ENCODE results near the gene IL20RA. TPM values are rescaled to one million over a fixed set of nuclear protein-coding genes. Genes with fewer than 3 reads are reported as not detected.

IL20RA gene
- total and polyA plus RNA-seq, 2 experiments from 2014 or later, result 2.6 to 3.5 TPM

DNA sequence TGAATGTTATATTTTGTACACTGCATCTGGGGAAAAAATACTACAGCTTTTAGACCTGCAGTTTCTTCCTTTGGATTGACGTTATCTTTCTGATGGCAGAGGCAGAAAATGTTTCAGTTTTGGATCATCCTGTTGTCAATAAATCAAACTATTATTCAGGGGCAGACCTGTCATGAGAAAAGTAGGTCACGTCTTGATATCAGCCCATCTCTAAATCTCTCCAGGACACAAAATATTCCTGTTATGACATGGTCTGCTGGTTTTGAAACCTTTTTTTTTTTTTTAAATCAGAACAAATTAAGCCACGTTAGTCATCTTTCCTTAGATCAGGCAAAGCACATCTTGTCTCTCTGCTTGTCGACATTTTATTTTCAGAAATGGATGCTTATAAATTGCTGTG, 24.0 kb downstream of the IL20RA start:
- no peak overlapping the region for H3K4me3 Mint-ChIP-seq
- no peak overlapping the region for H3K27ac Mint-ChIP-seq
- Histone ChIP-seq H2AFZ (no peak overlapping the region), H3K27ac (ENCODE audit: low read depth) (no peak overlapping the region), H3F3A (replicated peaks; ENCODE audit: low read depth) (no peaks in the 10 kb centered on the region), H3K79me2 (replicated peaks; ENCODE audit: insufficient read depth) (no peaks in the 10 kb centered on the region), H3K4me3 (no peak overlapping the region), H4K20me1 (replicated peaks; ENCODE audit: insufficient read depth) (no peaks in the 10 kb centered on the region), H3K36me3 (ENCODE audit: insufficient read depth) (no peaks in the 10 kb centered on the region), H3K4me1 (ENCODE audit: insufficient read depth) (no peaks in the 10 kb centered on the region), H3K9me2 (ENCODE audit: insufficient read depth) (peaks cover 8% of the 10 kb centered on the region; the same call in 1 of the 2 replicates), H3K27me3 (ENCODE audit: insufficient read depth) (no peaks in the 10 kb centered on the region), H3K4me2 (no peak overlapping the region)
- H3K27me3 Mint-ChIP-seq (ENCODE audit: insufficient read depth, low read depth, poor library complexity), result no peaks in the 10 kb centered on the region
- TF ChIP-seq CREB1 (CRISPR knock-in tag; IDR thresholded peaks at IDR 0.05; ENCODE audit: low read depth), result no peak
- no peak for TF ChIP-seq POLR2AphosphoS5 (IDR thresholded peaks at IDR 0.05; ENCODE audit: low read depth)
- no peak for TF ChIP-seq JUNB (IDR thresholded peaks at IDR 0.05; ENCODE audit: unreplicated experiment)
- no peak for TF ChIP-seq ZNF331 (CRISPR knock-in tag; IDR thresholded peaks at IDR 0.05; ENCODE audit: low read depth)
- no peak for TF ChIP-seq EZH2phosphoT487 (IDR thresholded peaks at IDR 0.05; ENCODE audit: unreplicated experiment)
- TF ChIP-seq NANOG (IDR thresholded peaks at IDR 0.05; ENCODE audit: borderline replicate concordance), result no peak
- no peak for TF ChIP-seq ZNF114 (CRISPR knock-in tag; IDR thresholded peaks at IDR 0.05)
- TF ChIP-seq, protein P1, sequence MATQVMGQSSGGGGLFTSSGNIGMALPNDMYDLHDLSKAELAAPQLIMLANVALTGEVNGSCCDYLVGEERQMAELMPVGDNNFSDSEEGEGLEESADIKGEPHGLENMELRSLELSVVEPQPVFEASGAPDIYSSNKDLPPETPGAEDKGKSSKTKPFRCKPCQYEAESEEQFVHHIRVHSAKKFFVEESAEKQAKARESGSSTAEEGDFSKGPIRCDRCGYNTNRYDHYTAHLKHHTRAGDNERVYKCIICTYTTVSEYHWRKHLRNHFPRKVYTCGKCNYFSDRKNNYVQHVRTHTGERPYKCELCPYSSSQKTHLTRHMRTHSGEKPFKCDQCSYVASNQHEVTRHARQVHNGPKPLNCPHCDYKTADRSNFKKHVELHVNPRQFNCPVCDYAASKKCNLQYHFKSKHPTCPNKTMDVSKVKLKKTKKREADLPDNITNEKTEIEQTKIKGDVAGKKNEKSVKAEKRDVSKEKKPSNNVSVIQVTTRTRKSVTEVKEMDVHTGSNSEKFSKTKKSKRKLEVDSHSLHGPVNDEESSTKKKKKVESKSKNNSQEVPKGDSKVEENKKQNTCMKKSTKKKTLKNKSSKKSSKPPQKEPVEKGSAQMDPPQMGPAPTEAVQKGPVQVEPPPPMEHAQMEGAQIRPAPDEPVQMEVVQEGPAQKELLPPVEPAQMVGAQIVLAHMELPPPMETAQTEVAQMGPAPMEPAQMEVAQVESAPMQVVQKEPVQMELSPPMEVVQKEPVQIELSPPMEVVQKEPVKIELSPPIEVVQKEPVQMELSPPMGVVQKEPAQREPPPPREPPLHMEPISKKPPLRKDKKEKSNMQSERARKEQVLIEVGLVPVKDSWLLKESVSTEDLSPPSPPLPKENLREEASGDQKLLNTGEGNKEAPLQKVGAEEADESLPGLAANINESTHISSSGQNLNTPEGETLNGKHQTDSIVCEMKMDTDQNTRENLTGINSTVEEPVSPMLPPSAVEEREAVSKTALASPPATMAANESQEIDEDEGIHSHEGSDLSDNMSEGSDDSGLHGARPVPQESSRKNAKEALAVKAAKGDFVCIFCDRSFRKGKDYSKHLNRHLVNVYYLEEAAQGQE (IDR thresholded peaks at IDR 0.05; ENCODE audit: unreplicated experiment), result no peak
- TF ChIP-seq, protein P2, sequence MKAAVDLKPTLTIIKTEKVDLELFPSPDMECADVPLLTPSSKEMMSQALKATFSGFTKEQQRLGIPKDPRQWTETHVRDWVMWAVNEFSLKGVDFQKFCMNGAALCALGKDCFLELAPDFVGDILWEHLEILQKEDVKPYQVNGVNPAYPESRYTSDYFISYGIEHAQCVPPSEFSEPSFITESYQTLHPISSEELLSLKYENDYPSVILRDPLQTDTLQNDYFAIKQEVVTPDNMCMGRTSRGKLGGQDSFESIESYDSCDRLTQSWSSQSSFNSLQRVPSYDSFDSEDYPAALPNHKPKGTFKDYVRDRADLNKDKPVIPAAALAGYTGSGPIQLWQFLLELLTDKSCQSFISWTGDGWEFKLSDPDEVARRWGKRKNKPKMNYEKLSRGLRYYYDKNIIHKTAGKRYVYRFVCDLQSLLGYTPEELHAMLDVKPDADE (IDR thresholded peaks at IDR 0.05), result no peak
- TF ChIP-seq, protein P3, sequence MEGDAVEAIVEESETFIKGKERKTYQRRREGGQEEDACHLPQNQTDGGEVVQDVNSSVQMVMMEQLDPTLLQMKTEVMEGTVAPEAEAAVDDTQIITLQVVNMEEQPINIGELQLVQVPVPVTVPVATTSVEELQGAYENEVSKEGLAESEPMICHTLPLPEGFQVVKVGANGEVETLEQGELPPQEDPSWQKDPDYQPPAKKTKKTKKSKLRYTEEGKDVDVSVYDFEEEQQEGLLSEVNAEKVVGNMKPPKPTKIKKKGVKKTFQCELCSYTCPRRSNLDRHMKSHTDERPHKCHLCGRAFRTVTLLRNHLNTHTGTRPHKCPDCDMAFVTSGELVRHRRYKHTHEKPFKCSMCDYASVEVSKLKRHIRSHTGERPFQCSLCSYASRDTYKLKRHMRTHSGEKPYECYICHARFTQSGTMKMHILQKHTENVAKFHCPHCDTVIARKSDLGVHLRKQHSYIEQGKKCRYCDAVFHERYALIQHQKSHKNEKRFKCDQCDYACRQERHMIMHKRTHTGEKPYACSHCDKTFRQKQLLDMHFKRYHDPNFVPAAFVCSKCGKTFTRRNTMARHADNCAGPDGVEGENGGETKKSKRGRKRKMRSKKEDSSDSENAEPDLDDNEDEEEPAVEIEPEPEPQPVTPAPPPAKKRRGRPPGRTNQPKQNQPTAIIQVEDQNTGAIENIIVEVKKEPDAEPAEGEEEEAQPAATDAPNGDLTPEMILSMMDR (conservative IDR thresholded peaks at IDR 0.05; ENCODE audit: low read depth in 2 of 2), result no peak
- TF ChIP-seq, protein P4, sequence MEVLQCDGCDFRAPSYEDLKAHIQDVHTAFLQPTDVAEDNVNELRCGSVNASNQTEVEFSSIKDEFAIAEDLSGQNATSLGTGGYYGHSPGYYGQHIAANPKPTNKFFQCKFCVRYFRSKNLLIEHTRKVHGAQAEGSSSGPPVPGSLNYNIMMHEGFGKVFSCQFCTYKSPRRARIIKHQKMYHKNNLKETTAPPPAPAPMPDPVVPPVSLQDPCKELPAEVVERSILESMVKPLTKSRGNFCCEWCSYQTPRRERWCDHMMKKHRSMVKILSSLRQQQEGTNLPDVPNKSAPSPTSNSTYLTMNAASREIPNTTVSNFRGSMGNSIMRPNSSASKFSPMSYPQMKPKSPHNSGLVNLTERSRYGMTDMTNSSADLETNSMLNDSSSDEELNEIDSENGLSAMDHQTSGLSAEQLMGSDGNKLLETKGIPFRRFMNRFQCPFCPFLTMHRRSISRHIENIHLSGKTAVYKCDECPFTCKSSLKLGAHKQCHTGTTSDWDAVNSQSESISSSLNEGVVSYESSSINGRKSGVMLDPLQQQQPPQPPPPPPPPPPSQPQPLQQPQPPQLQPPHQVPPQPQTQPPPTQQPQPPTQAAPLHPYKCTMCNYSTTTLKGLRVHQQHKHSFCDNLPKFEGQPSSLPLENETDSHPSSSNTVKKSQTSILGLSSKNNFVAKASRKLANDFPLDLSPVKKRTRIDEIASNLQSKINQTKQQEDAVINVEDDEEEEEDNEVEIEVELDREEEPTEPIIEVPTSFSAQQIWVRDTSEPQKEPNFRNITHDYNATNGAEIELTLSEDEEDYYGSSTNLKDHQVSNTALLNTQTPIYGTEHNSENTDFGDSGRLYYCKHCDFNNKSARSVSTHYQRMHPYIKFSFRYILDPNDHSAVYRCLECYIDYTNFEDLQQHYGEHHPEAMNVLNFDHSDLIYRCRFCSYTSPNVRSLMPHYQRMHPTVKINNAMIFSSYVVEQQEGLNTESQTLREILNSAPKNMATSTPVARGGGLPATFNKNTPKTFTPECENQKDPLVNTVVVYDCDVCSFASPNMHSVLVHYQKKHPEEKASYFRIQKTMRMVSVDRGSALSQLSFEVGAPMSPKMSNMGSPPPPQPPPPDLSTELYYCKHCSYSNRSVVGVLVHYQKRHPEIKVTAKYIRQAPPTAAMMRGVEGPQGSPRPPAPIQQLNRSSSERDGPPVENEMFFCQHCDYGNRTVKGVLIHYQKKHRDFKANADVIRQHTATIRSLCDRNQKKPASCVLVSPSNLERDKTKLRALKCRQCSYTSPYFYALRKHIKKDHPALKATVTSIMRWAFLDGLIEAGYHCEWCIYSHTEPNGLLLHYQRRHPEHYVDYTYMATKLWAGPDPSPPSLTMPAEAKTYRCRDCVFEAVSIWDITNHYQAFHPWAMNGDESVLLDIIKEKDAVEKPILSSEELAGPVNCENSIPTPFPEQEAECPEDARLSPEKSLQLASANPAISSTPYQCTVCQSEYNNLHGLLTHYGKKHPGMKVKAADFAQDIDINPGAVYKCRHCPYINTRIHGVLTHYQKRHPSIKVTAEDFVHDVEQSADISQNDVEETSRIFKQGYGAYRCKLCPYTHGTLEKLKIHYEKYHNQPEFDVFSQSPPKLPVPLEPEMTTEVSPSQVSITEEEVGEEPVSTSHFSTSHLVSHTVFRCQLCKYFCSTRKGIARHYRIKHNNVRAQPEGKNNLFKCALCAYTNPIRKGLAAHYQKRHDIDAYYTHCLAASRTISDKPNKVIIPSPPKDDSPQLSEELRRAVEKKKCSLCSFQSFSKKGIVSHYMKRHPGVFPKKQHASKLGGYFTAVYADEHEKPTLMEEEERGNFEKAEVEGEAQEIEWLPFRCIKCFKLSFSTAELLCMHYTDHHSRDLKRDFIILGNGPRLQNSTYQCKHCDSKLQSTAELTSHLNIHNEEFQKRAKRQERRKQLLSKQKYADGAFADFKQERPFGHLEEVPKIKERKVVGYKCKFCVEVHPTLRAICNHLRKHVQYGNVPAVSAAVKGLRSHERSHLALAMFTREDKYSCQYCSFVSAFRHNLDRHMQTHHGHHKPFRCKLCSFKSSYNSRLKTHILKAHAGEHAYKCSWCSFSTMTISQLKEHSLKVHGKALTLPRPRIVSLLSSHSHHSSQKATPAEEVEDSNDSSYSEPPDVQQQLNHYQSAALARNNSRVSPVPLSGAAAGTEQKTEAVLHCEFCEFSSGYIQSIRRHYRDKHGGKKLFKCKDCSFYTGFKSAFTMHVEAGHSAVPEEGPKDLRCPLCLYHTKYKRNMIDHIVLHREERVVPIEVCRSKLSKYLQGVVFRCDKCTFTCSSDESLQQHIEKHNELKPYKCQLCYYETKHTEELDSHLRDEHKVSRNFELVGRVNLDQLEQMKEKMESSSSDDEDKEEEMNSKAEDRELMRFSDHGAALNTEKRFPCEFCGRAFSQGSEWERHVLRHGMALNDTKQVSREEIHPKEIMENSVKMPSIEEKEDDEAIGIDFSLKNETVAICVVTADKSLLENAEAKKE (CRISPR knock-in tag; IDR thresholded peaks at IDR 0.05), result no peak
- no peak for TF ChIP-seq STAT1 (IDR thresholded peaks at IDR 0.05; ENCODE audit: unreplicated experiment)
- no peak for TF ChIP-seq EZH2 (IDR thresholded peaks at IDR 0.05; ENCODE audit: low read depth, unreplicated experiment)
- H3K9me3 Mint-ChIP-seq, result no peaks in the 10 kb centered on the region; the same call in 2 of the 3 replicates
- DNase-seq (ENCODE audit: low spot score), result no peak
- no peak for ATAC-seq
- peaks cover 3% of the 10 kb centered on the region; the same call in 1 of the 3 replicates for H3K4me1 Mint-ChIP-seq
- peaks cover 8% of the 10 kb centered on the region; the same call in 2 of the 3 replicates for H3K36me3 Mint-ChIP-seq (ENCODE audit: low read depth)
